Measurements from ENCODE around the gene PTGER1.
A peak's percentile ranks its signal among the peaks of the same experiment; 100 is the strongest.
"Not testable (repeated sequence)": the region's sequence is repeated elsewhere in the genome, so short reads cannot be mapped to it uniquely, and the experiment has no call there.

Gene PTGER1

GRCh38 chr19:14510311-14511228 is 35.4 kb upstream of the PTGER1 start:
- Histone ChIP-seq H3K27ac (peak overlapping the region in 1 of 2 donors; percentile 45), H3K4me3 (no peak overlapping the region)
- DNase-seq (ENCODE audit: low spot score), result no peak
- no peak for TF ChIP-seq CTCF (IDR thresholded peaks at IDR 0.05)

- no peak for TF ChIP-seq CTCF (IDR thresholded peaks at IDR 0.05)
- no peak overlapping the region for H3K4me3 ChIP-seq
- H3K27ac ChIP-seq, result no peak overlapping the region
- no peak for DNase-seq (ENCODE audit: low spot score)
Observed at GRCh38 chr19:14507704-14508542, 32.8 kb upstream of the PTGER1 start.

- no peak for DNase-seq (ENCODE audit: low spot score)
- Histone ChIP-seq H3K27ac (no peak overlapping the region), H3K4me3 (no peak overlapping the region)
- no peak for TF ChIP-seq CTCF (IDR thresholded peaks at IDR 0.05)
Observed at GRCh38 chr19:14505488-14506239, 30.5 kb upstream of the PTGER1 start.

GRCh38 chr19:14504575-14504974 is 29.4 kb upstream of the PTGER1 start:
- not testable (repeated sequence) for H3K4me3 ChIP-seq; H3K27ac ChIP-seq; DNase-seq (ENCODE audit: low spot score)

GRCh38 chr19:14503285-14503684 is 28.1 kb upstream of the PTGER1 start:
- H3K4me3 ChIP-seq, result no peak overlapping the region
- DNase-seq (ENCODE audit: low spot score), result no peak
- no peak for TF ChIP-seq CTCF (IDR thresholded peaks at IDR 0.05)
- H3K27ac ChIP-seq, result no peak overlapping the region

GRCh38 chr19:14502334-14503092 is 27.4 kb upstream of the PTGER1 start:
- no peak for TF ChIP-seq CTCF (IDR thresholded peaks at IDR 0.05)
- Histone ChIP-seq H3K27ac (no peak overlapping the region), H3K4me3 (no peak overlapping the region)
- DNase-seq (ENCODE audit: low spot score), result no peak
